SU-DHL-6 (cell line): ENCODE measurements around the gene C1orf35.

Experiments
- CTCF ChIP-seq: fragments of 200-600 bp; sonication (generic); IDR thresholded peaks from one replicate; pipeline ENCODE4 v1.5.1; 2017; ENCODE audit warnings: antibody characterized with exemption, mild to moderate bottlenecking, low read length, moderate library complexity; ENCODE audit not compliant: insufficient read depth, poor library complexity, severe bottlenecking
- EZH2phosphoT487 ChIP-seq: fragments of 200-600 bp; sonication (generic), shearing (Covaris generic); conservative IDR thresholded peaks from 2 replicates; pipeline ENCODE4 v1.6.1; 2018; ENCODE audit warnings: mild to moderate bottlenecking, antibody characterized with exemption, low read length, moderate library complexity, mixed read lengths

GRCh38 chr1:228144993-228145343, 41.8 kb upstream of the C1orf35 start:
- TF ChIP-seq CTCF (no peak), EZH2phosphoT487 (no peak)
